ENCODE data around the gene LRRC58.
"Not testable (repeated sequence)": the region's sequence is repeated elsewhere in the genome, so short reads cannot be mapped to it uniquely, and the experiment has no call there.

Gene LRRC58

DNA sequence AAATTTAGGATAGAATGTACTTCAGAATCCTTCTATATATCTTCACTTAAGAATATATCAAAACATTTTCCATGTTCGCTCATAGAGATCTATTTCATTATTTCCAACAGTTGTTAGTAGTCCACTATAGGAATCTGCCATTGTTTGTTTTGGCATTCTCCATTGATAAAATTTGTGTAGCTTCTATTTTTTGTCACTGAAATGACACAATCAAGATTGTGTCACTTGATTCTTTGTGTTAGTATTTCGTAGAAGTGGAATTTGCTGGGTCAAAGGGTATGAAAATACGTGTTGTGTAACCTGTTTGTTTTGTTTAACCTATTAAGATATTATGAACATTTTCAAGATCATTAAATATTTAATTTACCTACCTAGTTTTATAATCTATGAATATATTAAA lies 48.2 kb downstream of the LRRC58 start:
- H3K79me2 ChIP-seq: no peaks in the 10 kb centered on the region
- H3K27me3 ChIP-seq (ENCODE audit: control insufficient read depth, insufficient read depth, low read length): no peaks in the 10 kb centered on the region
- no peak overlapping the region for H3K4me3 ChIP-seq (ENCODE audit: low read depth, low read length)
- H3K9me3 ChIP-seq (ENCODE audit: control insufficient read depth, low read length): no peaks in the 10 kb centered on the region
- no peak overlapping the region for H2AFZ ChIP-seq
- TF ChIP-seq, protein P1, sequence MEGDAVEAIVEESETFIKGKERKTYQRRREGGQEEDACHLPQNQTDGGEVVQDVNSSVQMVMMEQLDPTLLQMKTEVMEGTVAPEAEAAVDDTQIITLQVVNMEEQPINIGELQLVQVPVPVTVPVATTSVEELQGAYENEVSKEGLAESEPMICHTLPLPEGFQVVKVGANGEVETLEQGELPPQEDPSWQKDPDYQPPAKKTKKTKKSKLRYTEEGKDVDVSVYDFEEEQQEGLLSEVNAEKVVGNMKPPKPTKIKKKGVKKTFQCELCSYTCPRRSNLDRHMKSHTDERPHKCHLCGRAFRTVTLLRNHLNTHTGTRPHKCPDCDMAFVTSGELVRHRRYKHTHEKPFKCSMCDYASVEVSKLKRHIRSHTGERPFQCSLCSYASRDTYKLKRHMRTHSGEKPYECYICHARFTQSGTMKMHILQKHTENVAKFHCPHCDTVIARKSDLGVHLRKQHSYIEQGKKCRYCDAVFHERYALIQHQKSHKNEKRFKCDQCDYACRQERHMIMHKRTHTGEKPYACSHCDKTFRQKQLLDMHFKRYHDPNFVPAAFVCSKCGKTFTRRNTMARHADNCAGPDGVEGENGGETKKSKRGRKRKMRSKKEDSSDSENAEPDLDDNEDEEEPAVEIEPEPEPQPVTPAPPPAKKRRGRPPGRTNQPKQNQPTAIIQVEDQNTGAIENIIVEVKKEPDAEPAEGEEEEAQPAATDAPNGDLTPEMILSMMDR (IDR thresholded peaks at IDR 0.05): no peak
- H3K9ac ChIP-seq: no peak overlapping the region
- H3K36me3 ChIP-seq (ENCODE audit: control insufficient read depth, insufficient read depth, low read length): no peaks in the 10 kb centered on the region
- no peaks in the 10 kb centered on the region for H3K4me1 ChIP-seq
- H3K4me2 ChIP-seq (ENCODE audit: low read length): no peak overlapping the region
- no peak overlapping the region for H3K27ac ChIP-seq

GRCh38 chr3:120299403-120299802 lies 49.8 kb downstream of the LRRC58 start:
- H3K27me3 ChIP-seq (ENCODE audit: control insufficient read depth, insufficient read depth, low read length): no peaks in the 10 kb centered on the region
- no peaks in the 10 kb centered on the region for H3K9me3 ChIP-seq (ENCODE audit: control insufficient read depth, low read length)
- TF ChIP-seq, protein P1 (IDR thresholded peaks at IDR 0.05): no peak
- H3K27ac ChIP-seq: no peak overlapping the region
- no peaks in the 10 kb centered on the region for H3K4me1 ChIP-seq
- no peaks in the 10 kb centered on the region for H3K79me2 ChIP-seq
- H3K36me3 ChIP-seq (ENCODE audit: control insufficient read depth, insufficient read depth, low read length): no peaks in the 10 kb centered on the region
- no peak overlapping the region for H3K4me2 ChIP-seq (ENCODE audit: low read length)
- no peak overlapping the region for H3K9ac ChIP-seq
- H2AFZ ChIP-seq: no peak overlapping the region
- no peak overlapping the region for H3K4me3 ChIP-seq (ENCODE audit: low read depth, low read length)

DNA sequence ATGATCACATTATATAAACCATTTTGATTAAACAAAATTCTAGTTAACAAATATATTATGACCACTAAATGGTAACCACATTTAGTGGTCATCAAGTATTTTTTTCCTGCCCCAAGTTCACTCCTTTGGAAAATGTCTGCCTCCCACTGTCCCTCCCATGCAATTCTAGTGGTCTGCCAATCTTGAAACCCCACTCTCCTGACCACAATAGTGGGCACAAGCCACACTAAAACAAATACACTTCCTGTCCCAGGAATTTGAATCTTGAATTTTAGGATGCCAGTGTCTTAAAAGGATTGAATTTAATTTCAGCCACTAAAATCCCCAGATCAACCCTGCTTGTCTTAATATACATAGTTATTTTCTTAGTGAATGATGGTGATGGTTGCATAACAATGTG lies 50.2 kb downstream of the LRRC58 start:
- no peaks in the 10 kb centered on the region for H3K36me3 ChIP-seq (ENCODE audit: control insufficient read depth, insufficient read depth, low read length)
- H3K9ac ChIP-seq: no peak overlapping the region
- no peak overlapping the region for H3K4me3 ChIP-seq (ENCODE audit: low read depth, low read length)
- H3K4me1 ChIP-seq: no peaks in the 10 kb centered on the region
- H2AFZ ChIP-seq: no peak overlapping the region
- no peaks in the 10 kb centered on the region for H3K9me3 ChIP-seq (ENCODE audit: control insufficient read depth, low read length)
- H3K27me3 ChIP-seq (ENCODE audit: control insufficient read depth, insufficient read depth, low read length): no peaks in the 10 kb centered on the region
- no peak overlapping the region for H3K4me2 ChIP-seq (ENCODE audit: low read length)
- no peaks in the 10 kb centered on the region for H3K79me2 ChIP-seq
- H3K27ac ChIP-seq: no peak overlapping the region
- TF ChIP-seq, protein P1 (IDR thresholded peaks at IDR 0.05): no peak

DNA sequence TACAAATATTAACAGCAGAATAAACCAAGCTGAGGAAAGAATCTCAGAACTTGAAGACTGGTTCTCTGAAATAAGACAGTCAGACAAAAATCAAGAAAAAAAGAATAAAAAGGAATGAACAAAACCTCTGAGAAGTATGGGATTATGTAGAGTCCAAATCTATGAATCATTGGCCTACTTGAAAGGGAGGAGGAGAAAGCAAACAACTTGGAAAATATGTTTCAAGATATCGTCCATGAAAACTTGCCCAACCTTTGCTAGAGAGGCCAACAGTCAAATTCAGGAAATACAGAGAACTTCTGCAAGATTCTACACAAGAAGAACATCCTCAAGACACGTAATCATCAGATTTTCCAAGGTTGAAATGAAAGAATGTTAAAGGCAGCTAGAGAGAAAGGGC lies 57.6 kb downstream of the LRRC58 start:
- not testable (repeated sequence) for H2AFZ ChIP-seq; H3K27ac ChIP-seq; H3K9me3 ChIP-seq (ENCODE audit: control insufficient read depth, low read length); H3K36me3 ChIP-seq (ENCODE audit: control insufficient read depth, insufficient read depth, low read length); H3K27me3 ChIP-seq (ENCODE audit: control insufficient read depth, insufficient read depth, low read length); H3K79me2 ChIP-seq; H3K9ac ChIP-seq; H3K4me2 ChIP-seq (ENCODE audit: low read length); H3K4me3 ChIP-seq (ENCODE audit: low read depth, low read length); H3K4me1 ChIP-seq

GRCh38 chr3:120289636-120290035 lies 59.5 kb downstream of the LRRC58 start:
- no peaks in the 10 kb centered on the region for H3K36me3 ChIP-seq (ENCODE audit: control insufficient read depth, insufficient read depth, low read length)
- no peaks in the 10 kb centered on the region for H3K4me1 ChIP-seq
- H3K9ac ChIP-seq: no peak overlapping the region
- no peak overlapping the region for H3K27ac ChIP-seq
- H3K4me3 ChIP-seq (ENCODE audit: low read depth, low read length): no peak overlapping the region
- no peaks in the 10 kb centered on the region for H3K27me3 ChIP-seq (ENCODE audit: control insufficient read depth, insufficient read depth, low read length)
- peaks cover 3% of the 10 kb centered on the region for H3K9me3 ChIP-seq (ENCODE audit: control insufficient read depth, low read length)
- H2AFZ ChIP-seq: no peak overlapping the region
- TF ChIP-seq, protein P1 (IDR thresholded peaks at IDR 0.05): no peak
- no peaks in the 10 kb centered on the region for H3K79me2 ChIP-seq
- H3K4me2 ChIP-seq (ENCODE audit: low read length): no peak overlapping the region
